HG02885 (cell line): ENCODE measurements around the gene LRRK1.

Experiments used
- ATAC-seq: cut with Tn5 transposase; IDR thresholded peaks from one replicate; pipeline ENCODE4 v1.9.1; 2021; ENCODE audit warnings: mild to moderate bottlenecking; ENCODE audit not compliant: unreplicated experiment, poor library complexity

The LRRK1 gene

GRCh38 chr15:100931143-100931890 lies 12.2 kb downstream of the LRRK1 start:
- ATAC-seq: peak; percentile 68

DNA sequence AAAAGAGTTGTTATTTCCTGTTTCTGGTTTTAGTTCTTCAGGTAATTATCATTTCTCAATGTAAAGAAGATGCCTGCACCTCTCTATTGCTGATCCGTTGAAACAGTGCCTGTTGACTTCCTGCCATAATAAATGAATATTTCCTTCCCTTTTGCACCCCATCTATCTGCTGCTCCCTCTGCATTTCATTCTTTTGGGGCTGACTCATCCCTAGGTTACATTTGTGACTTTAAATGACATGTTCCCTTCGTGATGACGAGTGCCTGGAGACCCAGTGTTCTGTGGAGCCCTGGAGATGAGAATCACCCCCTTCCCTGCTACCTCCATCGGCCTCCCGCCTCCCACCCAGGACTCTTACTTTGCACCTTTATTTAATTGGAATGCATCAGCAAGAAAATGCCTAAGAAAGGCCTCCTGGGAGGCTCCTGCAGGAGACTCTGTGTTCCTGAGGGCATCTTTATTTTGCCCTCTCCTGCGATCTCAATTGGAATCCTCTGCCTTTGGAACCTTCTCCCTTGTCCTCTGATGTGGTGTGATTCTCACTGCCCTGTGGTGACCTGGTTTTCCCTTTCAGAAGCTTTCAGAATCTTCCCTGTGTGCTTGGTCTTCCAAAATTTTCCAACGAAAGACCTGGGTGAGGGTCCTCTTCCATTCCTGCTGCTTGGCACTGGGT lies 13.7 kb downstream of the LRRK1 start:
- no peak for ATAC-seq

GRCh38 chr15:100934166-100934565 lies 15.0 kb downstream of the LRRK1 start:
- no peak for ATAC-seq

GRCh38 chr15:100934726-100935125 lies 15.6 kb downstream of the LRRK1 start:
- no peak for ATAC-seq

DNA sequence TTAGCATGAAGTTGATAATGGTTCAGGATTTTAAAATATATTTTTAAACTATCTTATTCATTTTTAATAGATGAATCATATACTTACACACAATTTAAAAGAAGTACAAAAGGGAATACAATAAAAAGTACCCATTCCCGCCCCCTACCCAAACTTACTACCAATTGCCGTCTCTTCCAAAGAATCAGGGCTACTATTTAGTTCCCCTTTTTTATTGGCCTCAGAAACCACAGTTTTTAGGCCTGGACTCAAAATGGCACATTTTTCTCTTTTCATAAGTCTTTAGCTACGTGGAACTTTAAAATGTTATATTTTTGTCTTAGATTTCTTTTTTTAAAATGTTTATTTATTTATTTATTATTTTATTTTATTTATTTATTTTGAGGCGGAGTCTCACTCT lies 18.0 kb downstream of the LRRK1 start:
- no peak for ATAC-seq

DNA sequence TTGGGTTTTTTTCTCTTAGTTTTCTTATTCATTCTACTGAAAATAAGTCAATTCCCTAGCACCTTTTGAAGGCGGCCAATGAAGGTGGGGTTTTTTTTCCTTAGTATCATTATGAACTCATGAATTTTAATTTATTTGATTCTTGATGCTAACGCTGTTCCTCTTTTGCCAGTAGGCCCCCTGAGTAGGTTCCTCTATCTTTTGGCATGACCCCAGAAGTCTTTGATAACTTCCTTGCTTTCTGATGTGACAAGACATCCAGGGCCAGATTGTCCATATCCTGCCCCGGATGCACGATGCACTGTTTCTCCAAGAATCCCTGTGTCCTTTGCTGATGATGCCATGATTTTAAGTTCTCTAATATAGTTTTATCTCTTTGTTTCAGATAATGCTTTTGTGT lies 20.6 kb downstream of the LRRK1 start:
- no peak for ATAC-seq

- peak; percentile 84 for ATAC-seq
Observed at GRCh38 chr15:100940767-100941379, 21.7 kb downstream of the LRRK1 start.

GRCh38 chr15:100941536-100941935 lies 22.4 kb downstream of the LRRK1 start:
- ATAC-seq: peak; percentile 65

- no peak for ATAC-seq
Observed at GRCh38 chr15:100942656-100943425, 23.7 kb downstream of the LRRK1 start.

DNA sequence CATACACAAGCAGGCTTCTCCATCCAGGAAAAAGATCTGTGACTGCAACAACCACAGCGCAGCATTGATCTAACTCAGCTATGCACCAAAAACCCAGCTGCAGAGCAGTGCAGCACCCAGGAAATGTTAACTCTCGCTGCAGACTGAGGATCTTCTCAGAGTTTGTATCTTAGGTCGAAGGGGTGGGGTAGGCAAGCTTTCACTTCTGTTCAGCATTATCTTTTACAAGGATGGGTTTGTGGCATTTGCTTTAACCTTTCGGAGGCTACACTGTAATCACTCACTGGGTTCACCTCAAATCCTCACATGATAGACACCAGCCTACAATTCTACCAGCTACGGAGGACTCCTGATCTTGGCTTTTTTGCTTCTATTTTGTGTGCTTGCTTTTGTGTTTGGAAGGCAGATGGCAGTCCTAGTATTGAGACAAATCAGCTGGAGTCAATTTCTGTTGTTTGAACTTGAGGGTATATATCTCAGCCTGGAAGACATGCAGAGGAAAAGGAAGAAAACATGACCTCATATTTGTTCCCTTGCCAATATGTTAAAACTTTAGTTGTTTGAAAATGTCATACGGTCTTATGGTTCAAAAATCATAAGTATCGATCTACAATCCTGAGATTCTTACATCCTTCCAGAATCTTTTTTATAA lies 25.2 kb downstream of the LRRK1 start:
- ATAC-seq: peak; percentile 42

GRCh38 chr15:100944986-100945385 lies 25.8 kb downstream of the LRRK1 start:
- no peak for ATAC-seq

DNA sequence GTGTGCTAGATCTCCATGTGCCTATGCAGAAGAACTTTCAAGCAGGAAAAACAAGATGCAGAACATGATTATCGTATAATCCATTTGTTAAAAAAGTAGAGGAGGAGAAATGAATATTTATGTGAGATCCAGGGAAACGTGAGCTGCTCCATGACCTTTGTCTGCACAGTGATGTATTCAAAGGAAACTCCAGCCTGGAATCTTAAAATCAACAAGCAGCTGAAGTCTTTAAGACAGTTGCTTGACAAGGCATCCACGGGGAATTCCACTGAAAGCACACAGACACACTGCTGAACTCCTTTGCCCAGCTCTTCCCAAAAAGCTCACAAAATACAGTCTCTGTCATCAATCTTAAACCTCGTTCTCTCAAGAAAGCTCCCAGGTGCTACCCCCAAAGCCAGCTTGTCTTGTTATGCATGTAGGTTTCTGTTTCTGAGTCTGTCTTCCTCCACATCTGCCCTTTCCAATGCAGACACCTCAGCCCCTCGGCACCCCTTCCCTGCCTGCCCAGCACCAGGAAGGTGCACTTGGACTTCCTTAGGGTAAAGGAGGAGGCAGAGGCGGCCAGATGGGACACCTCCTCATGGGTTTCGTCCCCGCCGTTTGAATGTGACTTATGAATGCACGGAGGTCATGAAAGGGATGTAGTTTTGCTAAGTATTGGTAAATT lies 28.7 kb downstream of the LRRK1 start:
- ATAC-seq: peak; percentile 51

DNA sequence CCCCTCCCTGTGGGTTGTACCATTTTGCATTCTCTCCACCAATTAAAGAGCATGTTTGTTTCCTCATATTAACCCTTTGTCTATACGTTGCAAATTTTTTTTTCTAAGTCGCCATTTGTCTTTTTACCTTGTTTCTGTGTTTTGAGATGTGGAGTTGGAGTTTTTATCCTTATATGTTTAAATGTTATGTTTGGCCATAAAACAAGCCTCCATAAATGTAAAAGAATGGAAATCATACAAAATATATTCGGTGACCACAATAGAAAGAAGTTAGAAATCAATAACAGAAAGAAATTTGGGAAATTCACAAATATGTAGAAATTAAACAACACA lies 29.2 kb downstream of the LRRK1 start:
- no peak for ATAC-seq

GRCh38 chr15:100949691-100950090 lies 30.5 kb downstream of the LRRK1 start:
- ATAC-seq: no peak

DNA sequence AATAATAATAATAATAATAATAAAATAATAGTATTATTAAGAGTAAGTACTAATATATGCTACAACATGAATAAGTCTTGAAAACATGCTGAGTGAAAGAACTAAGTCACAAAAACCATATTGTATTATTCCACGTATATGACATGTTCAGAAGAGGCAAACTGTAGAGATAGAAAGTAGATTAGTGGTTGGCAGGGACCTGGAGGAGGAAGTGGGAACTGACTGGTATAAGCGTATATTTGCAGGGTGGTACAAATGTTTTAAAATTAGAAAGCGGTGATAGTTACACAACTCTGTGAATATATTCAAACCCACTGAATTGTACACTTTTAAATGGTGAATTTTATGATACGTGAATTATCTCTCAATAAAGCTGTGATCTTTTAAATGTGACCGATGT lies 32.8 kb downstream of the LRRK1 start:
- no peak for ATAC-seq

- no peak for ATAC-seq
Observed at GRCh38 chr15:100952566-100952965, 33.4 kb downstream of the LRRK1 start.

DNA sequence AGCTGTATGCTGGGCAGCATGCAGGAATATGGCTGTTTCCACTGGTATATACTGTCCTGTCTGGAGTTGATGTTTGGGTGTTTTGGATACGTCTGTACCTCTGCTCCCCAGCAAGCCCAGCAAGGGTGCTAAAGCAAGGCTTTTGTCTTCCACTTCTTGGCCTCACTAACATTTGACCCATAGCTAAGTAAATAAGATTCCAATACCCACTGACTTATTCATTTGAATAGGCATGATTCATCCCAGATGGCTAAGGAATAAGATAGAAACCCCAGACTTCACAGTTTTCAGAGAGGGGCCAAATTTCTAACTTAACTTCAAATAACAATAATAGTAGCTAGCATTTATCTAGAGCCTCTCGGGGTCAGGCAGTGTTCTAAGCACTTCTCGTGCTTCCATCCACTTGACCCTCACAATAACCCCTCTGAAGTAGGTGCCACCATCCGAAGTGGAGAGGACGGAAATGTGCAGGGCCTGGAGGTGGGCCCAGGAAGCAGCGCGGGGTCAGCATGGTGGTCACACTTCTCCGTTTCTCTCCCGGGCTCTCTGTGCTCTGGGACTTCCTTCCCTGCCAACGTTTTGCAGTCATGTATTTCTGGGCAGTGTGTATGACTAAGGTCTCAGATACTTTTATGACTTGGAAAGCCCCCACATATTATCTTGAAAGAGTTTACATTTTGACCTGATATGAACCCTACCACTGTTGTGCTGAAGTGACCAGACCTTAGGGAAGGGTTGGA lies 39.3 kb downstream of the LRRK1 start:
- no peak for ATAC-seq

- ATAC-seq: no peak
Observed at GRCh38 chr15:100959066-100960050, 40.2 kb downstream of the LRRK1 start.
